Measurements from ENCODE around the gene UNC93B1. TPM values are rescaled to one million over a fixed set of nuclear protein-coding genes. Genes with fewer than 3 reads are reported as not detected.
A peak's percentile ranks its signal among the peaks of the same experiment; 100 is the strongest.

The UNC93B1 gene
- polyA plus RNA-seq, 2 of the 4 experiments (the other 2 are of a cell fraction) = 49.4 to 51.2 TPM

GRCh38 chr11:68010090-68011041, 6.5 kb upstream of the UNC93B1 start, which contains the start of gene ALDH3B1 (continued):
- TF ChIP-seq HMGXB4 (CRISPR knock-in tag; IDR thresholded peaks at IDR 0.05; ENCODE audit: borderline replicate concordance) = peak; percentile 62; the same call in 1 of the 2 replicates
- TF ChIP-seq CTCF (IDR thresholded peaks at IDR 0.05) = no peak
- TF ChIP-seq TP53 (CRISPR knock-in tag; IDR thresholded peaks at IDR 0.05) = peak; percentile 26; the same call in 1 of the 2 replicates
- peak; percentile 38 for TF ChIP-seq CHD2 (IDR thresholded peaks at IDR 0.05; ENCODE audit: low read length, partially characterized antibody)
- no peak for TF ChIP-seq NFE2L2 (conservative IDR thresholded peaks at IDR 0.05; ENCODE audit: low read length)
- TF ChIP-seq TFCP2L1 (CRISPR knock-in tag; IDR thresholded peaks at IDR 0.05) = peak; percentile 57; the same call in 1 of the 2 replicates
- TF ChIP-seq POLR2A (IDR thresholded peaks at IDR 0.05; ENCODE audit: low read length) = peak; percentile 85
- TF ChIP-seq, protein P1, sequence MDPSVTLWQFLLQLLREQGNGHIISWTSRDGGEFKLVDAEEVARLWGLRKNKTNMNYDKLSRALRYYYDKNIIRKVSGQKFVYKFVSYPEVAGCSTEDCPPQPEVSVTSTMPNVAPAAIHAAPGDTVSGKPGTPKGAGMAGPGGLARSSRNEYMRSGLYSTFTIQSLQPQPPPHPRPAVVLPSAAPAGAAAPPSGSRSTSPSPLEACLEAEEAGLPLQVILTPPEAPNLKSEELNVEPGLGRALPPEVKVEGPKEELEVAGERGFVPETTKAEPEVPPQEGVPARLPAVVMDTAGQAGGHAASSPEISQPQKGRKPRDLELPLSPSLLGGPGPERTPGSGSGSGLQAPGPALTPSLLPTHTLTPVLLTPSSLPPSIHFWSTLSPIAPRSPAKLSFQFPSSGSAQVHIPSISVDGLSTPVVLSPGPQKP (IDR thresholded peaks at IDR 0.05; ENCODE audit: low read depth, low read length) = no peak
- TF ChIP-seq HOXB13 (CRISPR knock-in tag; IDR thresholded peaks at IDR 0.05; ENCODE audit: low read depth) = peak; percentile 77
- 0 out of 2 replicates have a peak, but pooled peaks have one; percentile 16 for TF ChIP-seq ZNF302 (CRISPR knock-in tag; IDR thresholded peaks at IDR 0.05)
- no peak for TF ChIP-seq RCOR1 (IDR thresholded peaks at IDR 0.05; ENCODE audit: low read depth, low read length)
- peak; percentile 77 for TF ChIP-seq EHF (CRISPR knock-in tag; IDR thresholded peaks at IDR 0.05)
- TF ChIP-seq, protein P2, sequence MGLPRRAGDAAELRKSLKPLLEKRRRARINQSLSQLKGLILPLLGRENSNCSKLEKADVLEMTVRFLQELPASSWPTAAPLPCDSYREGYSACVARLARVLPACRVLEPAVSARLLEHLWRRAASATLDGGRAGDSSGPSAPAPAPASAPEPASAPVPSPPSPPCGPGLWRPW (IDR thresholded peaks at IDR 0.05) = no peak
- no peak; the same call in 1 of the 2 replicates for TF ChIP-seq RFX5 (IDR thresholded peaks at IDR 0.05)
- no peak for TF ChIP-seq ESRRA (IDR thresholded peaks at IDR 0.05; ENCODE audit: borderline replicate concordance, low read length)
- no peak for TF ChIP-seq JUNB (IDR thresholded peaks at IDR 0.05)
- no peak for TF ChIP-seq KDM5A (IDR thresholded peaks at IDR 0.05)
- TF ChIP-seq, protein P3, sequence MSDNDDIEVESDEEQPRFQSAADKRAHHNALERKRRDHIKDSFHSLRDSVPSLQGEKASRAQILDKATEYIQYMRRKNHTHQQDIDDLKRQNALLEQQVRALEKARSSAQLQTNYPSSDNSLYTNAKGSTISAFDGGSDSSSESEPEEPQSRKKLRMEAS (IDR thresholded peaks at IDR 0.05) = peak; percentile 98
- no peak for TF ChIP-seq ZC3H11A (IDR thresholded peaks at IDR 0.05)
- peak; percentile 60 for TF ChIP-seq GATA3 (IDR thresholded peaks at IDR 0.05; ENCODE audit: borderline replicate concordance)
- TF ChIP-seq RARB (CRISPR knock-in tag; IDR thresholded peaks at IDR 0.05) = peak; percentile 56
- peak; percentile 11; the same call in 1 of the 2 replicates for TF ChIP-seq USF2 (IDR thresholded peaks at IDR 0.05)
- peak; percentile 73 for TF ChIP-seq NPAS2 (CRISPR knock-in tag; IDR thresholded peaks at IDR 0.05; ENCODE audit: borderline replicate concordance)
- TF ChIP-seq KDM1A (IDR thresholded peaks at IDR 0.05; ENCODE audit: low read depth) = no peak
- TF ChIP-seq RAD21 (conservative IDR thresholded peaks at IDR 0.05 in 1 of 2, IDR thresholded peaks at IDR 0.05 in 1 of 2) = no peak
- TF ChIP-seq MAFK (IDR thresholded peaks at IDR 0.05; ENCODE audit: partially characterized antibody) = no peak
- TF ChIP-seq CBX2 (IDR thresholded peaks at IDR 0.05; ENCODE audit: borderline replicate concordance, low read depth) = no peak

All from A549 (cell line).